ENCODE measurements around the gene SMCR8. TPM values are rescaled to one million over a fixed set of nuclear protein-coding genes. Genes with fewer than 3 reads are reported as not detected.

Gene SMCR8
- total RNA-seq, 2 experiments from 2014 or later = 13.2 to 14.5 TPM

DNA sequence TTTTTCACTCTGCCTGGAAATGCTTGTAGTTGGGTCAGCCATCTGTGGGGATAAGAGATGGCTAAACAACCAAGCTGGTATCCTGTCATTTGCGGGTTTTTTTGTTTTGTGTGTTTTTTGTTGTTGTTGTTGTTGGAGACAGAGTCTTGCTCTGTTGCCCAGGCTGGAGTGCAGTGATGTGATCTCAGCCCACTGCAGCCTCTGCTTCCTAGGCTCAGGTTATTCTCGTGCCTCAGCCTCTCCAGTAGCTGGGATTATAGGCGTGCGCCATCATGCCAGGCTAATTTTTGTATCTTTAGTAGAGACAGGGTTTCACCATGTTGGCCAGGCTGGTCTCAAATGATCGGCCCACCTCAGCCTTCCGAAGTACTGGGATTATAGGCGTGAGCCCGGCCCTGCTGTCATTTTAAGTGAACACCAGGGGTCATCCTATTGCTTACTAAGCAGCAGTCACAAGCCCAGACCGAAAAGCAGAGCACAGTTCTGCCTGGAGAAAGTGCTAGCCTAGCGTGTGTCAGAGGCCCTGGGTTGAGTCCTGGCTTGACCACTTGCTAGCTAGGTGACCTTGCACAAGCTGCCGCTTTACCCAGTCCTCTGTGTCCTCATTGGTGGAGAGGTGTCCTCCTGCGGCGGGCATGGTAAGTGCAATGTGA, 4.6 kb downstream of the SMCR8 start:
- POLR2A ChIA-PET = no interaction called here

DNA sequence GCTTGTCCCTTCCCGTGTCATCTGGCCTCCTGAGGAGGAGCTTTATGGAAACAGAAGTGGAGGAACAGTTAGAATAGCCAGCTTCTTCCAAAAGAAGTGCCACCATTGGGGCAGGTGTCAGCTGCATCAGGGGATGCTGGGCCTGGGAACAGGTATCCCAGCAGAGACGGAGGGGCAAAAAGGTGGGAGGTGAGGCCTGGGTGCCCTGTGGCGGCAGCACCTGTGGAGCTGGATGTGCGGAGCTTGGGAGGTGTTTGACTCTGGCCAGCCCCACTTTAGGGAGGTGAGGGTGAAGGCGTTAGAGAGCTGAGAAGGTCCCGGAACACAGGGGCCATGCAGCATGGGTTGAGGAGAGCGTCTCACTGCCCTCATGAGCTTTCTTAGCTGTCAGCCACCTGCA, 5.2 kb downstream of the SMCR8 start:
- H3K9me3 Mint-ChIP-seq (ENCODE audit: low read depth) = no peaks in the 10 kb centered on the region
- H3K4me1 Mint-ChIP-seq = peaks cover 54% of the 10 kb centered on the region
- no peaks in the 10 kb centered on the region for H3K27me3 Mint-ChIP-seq
- no peak overlapping the region for H3K27ac Mint-ChIP-seq
- ChIA-PET CTCF (interaction anchor here (0.8 to 1.4 kb wide), 3 partner anchors 8 to 55 kb away, joined by 3 to 7 read pairs (median 3); no protein-coding TSS in a partner anchor), POLR2A (interaction anchor here (0.6 kb wide), 1 partner anchor 41 kb away, joined by 5 read pairs; no protein-coding TSS in a partner anchor)
- H3K4me3 Mint-ChIP-seq = no peak overlapping the region
- intact Hi-C loops (cut with DNase I, micrococcal nuclease) = loop anchor here in 1 of 2 experiments (5.0 kb wide), 1 partner anchor 42 kb away; the partner anchor contains the start of gene SHMT1
- ATAC-seq (no peak), DNase-seq (no peak)
- peaks cover 19% of the 10 kb centered on the region for H3K36me3 Mint-ChIP-seq (ENCODE audit: low read depth)

More for the DNA sequence above, 4.6 kb downstream of the SMCR8 start:
- CTCF ChIA-PET = interaction anchor here (1.4 kb wide), 1 partner anchor 7 kb away, joined by 7 read pairs; no protein-coding TSS in a partner anchor
- no peak for ATAC-seq
- Mint-ChIP-seq H3K4me1 (peaks cover 52% of the 10 kb centered on the region), H3K4me3 (no peak overlapping the region), H3K36me3 (ENCODE audit: low read depth) (peaks cover 15% of the 10 kb centered on the region), H3K27ac (no peak overlapping the region), H3K9me3 (ENCODE audit: low read depth) (no peaks in the 10 kb centered on the region), H3K27me3 (no peaks in the 10 kb centered on the region)
- intact Hi-C loops (cut with DNase I, micrococcal nuclease) = loop anchor here (2.0 to 5.0 kb wide), 2 partner anchors 43 to 63 kb away; partner anchors contain the start of gene SHMT1 (in 1 of the 2)
- peak; percentile 33 for DNase-seq

DNA sequence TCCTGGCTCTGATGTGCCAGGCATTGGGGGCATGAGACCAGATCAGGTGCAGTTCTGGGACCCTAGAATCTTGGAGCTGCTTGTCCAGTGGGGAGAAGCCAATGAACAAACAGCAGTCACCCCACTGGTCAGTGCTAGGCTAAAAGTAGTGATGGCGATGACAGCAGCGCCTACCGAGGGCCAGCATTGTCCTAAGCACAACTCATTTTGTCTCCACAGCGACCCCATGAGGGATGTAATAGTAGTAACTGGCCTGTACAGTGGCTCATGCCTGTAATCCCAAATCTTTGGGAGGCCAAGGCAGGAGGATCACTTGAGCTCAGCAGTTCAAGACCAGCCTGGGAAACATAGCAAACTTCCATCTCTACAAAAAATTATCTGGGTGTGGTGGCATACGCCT, 6.2 kb downstream of the SMCR8 start:
- H3K27me3 Mint-ChIP-seq = no peaks in the 10 kb centered on the region
- H3K4me1 Mint-ChIP-seq = peaks cover 54% of the 10 kb centered on the region
- H3K36me3 Mint-ChIP-seq (ENCODE audit: low read depth) = peaks cover 20% of the 10 kb centered on the region
- ChIA-PET POLR2A (no interaction called here), CTCF (interaction anchor here (1.1 to 1.4 kb wide), 2 partner anchors 9 to 15 kb away, joined by 3 to 7 read pairs; no protein-coding TSS in a partner anchor)
- no peaks in the 10 kb centered on the region for H3K9me3 Mint-ChIP-seq (ENCODE audit: low read depth)
- H3K4me3 Mint-ChIP-seq = no peak overlapping the region
- intact Hi-C loops (cut with DNase I, micrococcal nuclease) = loop anchor here in 1 of 2 experiments (5.0 kb wide), 1 partner anchor 41 kb away; the partner anchor contains the start of gene SHMT1
- no peak for ATAC-seq
- H3K27ac Mint-ChIP-seq = no peak overlapping the region
- no peak for DNase-seq

DNA sequence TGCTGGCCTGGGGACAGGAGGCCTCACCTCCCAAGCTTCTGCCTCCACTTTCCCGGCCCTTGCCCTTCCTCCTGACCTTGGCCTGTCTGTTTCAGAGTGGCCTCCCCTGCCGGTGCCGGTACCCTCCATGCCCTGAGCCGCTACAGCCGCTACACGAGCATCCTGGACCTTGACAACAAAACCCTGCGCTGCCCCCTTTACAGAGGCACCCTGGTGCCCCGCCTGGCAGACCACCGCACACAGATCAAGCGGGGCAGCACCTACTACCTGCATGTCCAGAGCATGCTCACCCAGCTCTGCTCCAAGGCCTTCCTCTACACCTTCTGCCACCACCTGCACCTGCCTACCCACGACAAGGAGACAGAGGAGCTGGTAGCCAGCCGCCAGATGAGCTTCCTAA, 7.4 kb downstream of the SMCR8 start:
- intact Hi-C loops (cut with DNase I, micrococcal nuclease) = loop anchor here in 1 of 2 experiments (5.0 kb wide), 1 partner anchor 40 kb away; the partner anchor contains the start of gene SHMT1
- no peak for DNase-seq
- Mint-ChIP-seq H3K4me1 (peaks cover 43% of the 10 kb centered on the region), H3K9me3 (ENCODE audit: low read depth) (no peaks in the 10 kb centered on the region), H3K27ac (no peak overlapping the region), H3K4me3 (no peak overlapping the region), H3K27me3 (no peaks in the 10 kb centered on the region), H3K36me3 (ENCODE audit: low read depth) (peaks cover 13% of the 10 kb centered on the region)
- ATAC-seq = no peak
- ChIA-PET POLR2A (no interaction called here), CTCF (no interaction called here)

GRCh38 chr17:18323007-18323406, 7.9 kb downstream of the SMCR8 start:
- H3K4me1 Mint-ChIP-seq = peaks cover 38% of the 10 kb centered on the region
- no peaks in the 10 kb centered on the region for H3K9me3 Mint-ChIP-seq (ENCODE audit: low read depth)
- CTCF ChIA-PET = no interaction called here
- DNase-seq = no peak
- POLR2A ChIA-PET = no interaction called here
- no peak for ATAC-seq
- H3K36me3 Mint-ChIP-seq (ENCODE audit: low read depth) = peaks cover 15% of the 10 kb centered on the region
- peak overlapping the region; percentile 3 for H3K27ac Mint-ChIP-seq
- H3K27me3 Mint-ChIP-seq = no peaks in the 10 kb centered on the region
- intact Hi-C loops (cut with DNase I, micrococcal nuclease) = loop anchor here in 1 of 2 experiments (5.0 kb wide), 1 partner anchor 39 kb away; the partner anchor contains the start of gene SHMT1
- no peak overlapping the region for H3K4me3 Mint-ChIP-seq

DNA sequence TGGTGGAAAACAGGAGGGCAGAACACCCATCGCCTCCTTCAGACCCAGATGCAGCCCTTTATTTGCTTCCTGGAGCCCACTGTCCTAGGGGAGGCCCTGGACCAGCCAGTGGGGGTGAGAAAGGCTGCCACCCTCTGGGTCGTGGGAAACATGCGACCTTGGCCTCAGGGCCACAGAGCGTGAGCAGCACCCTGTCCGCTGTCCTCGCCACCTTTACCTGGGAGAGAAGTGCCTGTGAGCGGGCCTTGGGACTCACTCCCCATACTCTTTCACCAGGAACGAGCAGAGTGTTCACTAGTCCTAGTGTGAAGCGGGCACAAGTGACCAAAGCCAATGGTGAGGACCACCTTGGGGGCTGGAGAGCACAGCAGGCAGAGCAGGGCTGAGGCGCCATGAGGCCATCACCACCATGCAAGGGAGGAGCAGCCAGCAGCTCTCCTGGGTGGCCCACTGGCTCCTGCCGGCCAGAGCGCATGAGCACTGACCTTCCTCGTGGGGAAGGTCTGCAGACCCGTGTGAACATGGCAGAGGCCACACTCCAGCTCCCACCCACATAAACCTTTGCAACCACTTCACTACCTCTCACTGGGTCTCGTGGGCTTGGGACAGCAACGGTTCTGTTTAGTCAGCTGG, 8.5 kb downstream of the SMCR8 start:
- no peak overlapping the region for H3K27ac Mint-ChIP-seq
- no peak overlapping the region for H3K4me3 Mint-ChIP-seq
- POLR2A ChIA-PET = no interaction called here
- intact Hi-C loops (cut with DNase I, micrococcal nuclease) = loop anchor here in 1 of 2 experiments (5.0 kb wide), 1 partner anchor 39 kb away; the partner anchor contains the start of gene SHMT1
- H3K4me1 Mint-ChIP-seq = peaks cover 33% of the 10 kb centered on the region
- peaks cover 15% of the 10 kb centered on the region for H3K36me3 Mint-ChIP-seq (ENCODE audit: low read depth)
- no peak for DNase-seq
- no peak for ATAC-seq
- CTCF ChIA-PET = no interaction called here
- H3K27me3 Mint-ChIP-seq = no peaks in the 10 kb centered on the region
- no peaks in the 10 kb centered on the region for H3K9me3 Mint-ChIP-seq (ENCODE audit: low read depth)

GRCh38 chr17:18324140-18325050, 9.3 kb downstream of the SMCR8 start:
- ATAC-seq = no peak
- peak overlapping the region; percentile 48 for H3K27ac Mint-ChIP-seq

DNA sequence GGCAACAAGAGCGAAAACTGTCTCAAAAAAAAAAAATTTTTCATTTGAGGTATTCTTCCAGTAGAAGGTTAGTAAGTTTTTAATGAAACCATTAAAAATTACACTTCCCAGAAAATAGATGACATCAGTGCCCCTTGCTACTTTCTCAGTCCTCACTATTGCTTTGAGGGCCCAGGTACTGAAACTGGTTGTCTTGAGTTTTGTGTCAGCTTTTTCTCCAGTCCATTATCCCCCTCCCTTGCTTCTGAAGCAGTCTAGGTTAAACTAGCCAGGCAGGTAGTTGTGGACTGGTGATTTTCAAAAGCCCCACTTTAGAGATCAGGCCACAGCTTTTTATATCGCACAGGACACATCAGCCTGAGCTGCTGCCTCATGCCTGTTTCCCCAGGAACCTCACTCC, 10.9 kb downstream of the SMCR8 start:
- peak overlapping the region; percentile 58 for H3K27ac Mint-ChIP-seq
- no peak for DNase-seq
- intact Hi-C loops (cut with DNase I, micrococcal nuclease) = no loop called here
- no peaks in the 10 kb centered on the region for H3K9me3 Mint-ChIP-seq (ENCODE audit: low read depth)
- peaks cover 12% of the 10 kb centered on the region for H3K4me1 Mint-ChIP-seq
- H3K4me3 Mint-ChIP-seq = no peak overlapping the region
- no peaks in the 10 kb centered on the region for H3K27me3 Mint-ChIP-seq
- ChIA-PET CTCF (no interaction called here), POLR2A (no interaction called here)
- H3K36me3 Mint-ChIP-seq (ENCODE audit: low read depth) = peaks cover 16% of the 10 kb centered on the region
- ATAC-seq = no peak

More at GRCh38 chr17:18324140-18325050, 9.3 kb downstream of the SMCR8 start:
- POLR2A ChIA-PET = no interaction called here
- no peaks in the 10 kb centered on the region for H3K9me3 Mint-ChIP-seq (ENCODE audit: low read depth)
- H3K27me3 Mint-ChIP-seq = no peaks in the 10 kb centered on the region
- peaks cover 26% of the 10 kb centered on the region for H3K4me1 Mint-ChIP-seq
- intact Hi-C loops (cut with DNase I, micrococcal nuclease) = loop anchor here in 1 of 2 experiments (5.0 kb wide), 1 partner anchor 38 kb away; the partner anchor contains the start of gene SHMT1
- no peak overlapping the region for H3K4me3 Mint-ChIP-seq
- peaks cover 15% of the 10 kb centered on the region for H3K36me3 Mint-ChIP-seq (ENCODE audit: low read depth)
- CTCF ChIA-PET = no interaction called here
- no peak for DNase-seq

- ChIA-PET CTCF (interaction anchor here (1.8 kb wide), 1 partner anchor 111 kb away, joined by 4 read pairs; no protein-coding TSS in a partner anchor), POLR2A (no interaction called here)
- H3K27me3 Mint-ChIP-seq = no peaks in the 10 kb centered on the region
- H3K27ac Mint-ChIP-seq = peak overlapping the region; percentile 58
- intact Hi-C loops (cut with DNase I, micrococcal nuclease) = no loop called here
- DNase-seq = no peak
- H3K4me3 Mint-ChIP-seq = no peak overlapping the region
- H3K36me3 Mint-ChIP-seq (ENCODE audit: low read depth) = peaks cover 15% of the 10 kb centered on the region
- H3K9me3 Mint-ChIP-seq (ENCODE audit: low read depth) = no peaks in the 10 kb centered on the region
- H3K4me1 Mint-ChIP-seq = peaks cover 11% of the 10 kb centered on the region
- ATAC-seq = no peak
Observed at GRCh38 chr17:18326572-18326971, 11.5 kb downstream of the SMCR8 start.

DNA sequence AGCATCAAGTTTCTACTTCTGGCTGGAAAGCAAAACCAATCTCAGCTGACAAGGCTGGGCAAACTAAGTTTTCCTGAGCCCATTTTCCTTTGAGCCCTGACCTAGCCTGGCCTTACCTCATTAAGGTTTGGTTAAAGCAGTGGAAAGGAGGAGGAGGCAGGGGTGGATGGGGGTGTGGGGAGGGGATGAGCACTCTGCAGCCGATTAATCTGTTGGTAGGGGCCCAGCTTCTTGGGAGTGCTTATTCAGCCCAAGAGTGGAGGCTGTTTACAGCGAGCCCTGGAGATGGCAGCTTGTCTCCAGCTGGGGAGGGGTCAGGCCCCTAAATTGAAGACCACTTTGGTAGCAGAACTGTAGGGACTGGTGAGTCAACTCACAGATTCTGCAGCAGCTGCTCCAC, 12.0 kb downstream of the SMCR8 start:
- POLR2A ChIA-PET = no interaction called here
- no peaks in the 10 kb centered on the region for H3K27me3 Mint-ChIP-seq
- H3K9me3 Mint-ChIP-seq (ENCODE audit: low read depth) = no peaks in the 10 kb centered on the region
- H3K27ac Mint-ChIP-seq = no peak overlapping the region
- intact Hi-C loops (cut with DNase I, micrococcal nuclease) = no loop called here
- CTCF ChIA-PET = interaction anchor here (0.5 to 1.8 kb wide), 2 partner anchors 38 to 112 kb away, joined by 3 to 4 read pairs; no protein-coding TSS in a partner anchor
- H3K4me1 Mint-ChIP-seq = peaks cover 16% of the 10 kb centered on the region
- peaks cover 18% of the 10 kb centered on the region for H3K36me3 Mint-ChIP-seq (ENCODE audit: low read depth)
- DNase-seq = no peak
- H3K4me3 Mint-ChIP-seq = no peak overlapping the region
- no peak for ATAC-seq

GRCh38 chr17:18327556-18327955, 12.5 kb downstream of the SMCR8 start:
- ATAC-seq = no peak
- no peak overlapping the region for H3K27ac Mint-ChIP-seq
- no peaks in the 10 kb centered on the region for H3K27me3 Mint-ChIP-seq
- H3K4me1 Mint-ChIP-seq = peaks cover 17% of the 10 kb centered on the region
- POLR2A ChIA-PET = interaction anchor here (0.6 kb wide), 1 partner anchor 198 kb away, joined by 3 read pairs; no protein-coding TSS in a partner anchor
- no peaks in the 10 kb centered on the region for H3K9me3 Mint-ChIP-seq (ENCODE audit: low read depth)
- no peak for DNase-seq
- H3K36me3 Mint-ChIP-seq (ENCODE audit: low read depth) = peaks cover 18% of the 10 kb centered on the region
- intact Hi-C loops (cut with DNase I, micrococcal nuclease) = no loop called here
- CTCF ChIA-PET = interaction anchor here (0.5 to 1.8 kb wide), 3 partner anchors 13 to 112 kb away, joined by 3 to 4 read pairs (median 3); partner anchors contain the start of genes SMCR8 and TOP3A
- no peak overlapping the region for H3K4me3 Mint-ChIP-seq

All from activated CD4-positive, alpha-beta T cell treated with anti-CD3 and anti-CD28 coated beads for 36 hours (primary cell).